Measurements from ENCODE around the gene PTPN23.

Gene PTPN23

GRCh38 chr3:47429476-47430270 is 48.9 kb downstream of the PTPN23 start:
- DNase-seq (ENCODE audit: low read depth): no peak
- no peak overlapping the region for H3K4me3 ChIP-seq (ENCODE audit: low read depth, low read length)
- TF ChIP-seq CTCF (IDR thresholded peaks at IDR 0.05; ENCODE audit: control insufficient read depth, extremely low read depth, insufficient read depth): no peak

- no peak overlapping the region for H3K4me3 ChIP-seq (ENCODE audit: low read depth, low read length)
- DNase-seq (ENCODE audit: low read depth): no peak
- TF ChIP-seq CTCF (IDR thresholded peaks at IDR 0.05; ENCODE audit: control insufficient read depth, extremely low read depth, insufficient read depth): no peak
These were observed 49.8 kb downstream of the PTPN23 start for GRCh38 chr3:47430606-47431005.

GRCh38 chr3:47431225-47431624 is 50.4 kb downstream of the PTPN23 start:
- TF ChIP-seq CTCF (IDR thresholded peaks at IDR 0.05; ENCODE audit: control insufficient read depth, extremely low read depth, insufficient read depth): no peak
- no peak overlapping the region for H3K4me3 ChIP-seq (ENCODE audit: low read depth, low read length)
- no peak for DNase-seq (ENCODE audit: low read depth)

- DNase-seq (ENCODE audit: low read depth): no peak
- no peak for TF ChIP-seq CTCF (IDR thresholded peaks at IDR 0.05; ENCODE audit: control insufficient read depth, extremely low read depth, insufficient read depth)
- H3K4me3 ChIP-seq (ENCODE audit: low read depth, low read length): no peak overlapping the region
These were observed 51.9 kb downstream of the PTPN23 start for GRCh38 chr3:47432673-47433072.

GRCh38 chr3:47433796-47434195 is 53.0 kb downstream of the PTPN23 start:
- TF ChIP-seq CTCF (IDR thresholded peaks at IDR 0.05; ENCODE audit: control insufficient read depth, extremely low read depth, insufficient read depth): no peak
- no peak overlapping the region for H3K4me3 ChIP-seq (ENCODE audit: low read depth, low read length)
- DNase-seq (ENCODE audit: low read depth): no peak

- no peak overlapping the region for H3K4me3 ChIP-seq (ENCODE audit: low read depth, low read length)
These were observed 54.0 kb downstream of the PTPN23 start for GRCh38 chr3:47434849-47435248.

More at GRCh38 chr3:47434849-47435248, 54.0 kb downstream of the PTPN23 start:
- no peak for TF ChIP-seq CTCF (IDR thresholded peaks at IDR 0.05; ENCODE audit: control insufficient read depth, extremely low read depth, insufficient read depth)
- DNase-seq (ENCODE audit: low read depth): no peak
